ENCODE results near the gene DCUN1D1.

DCUN1D1 gene

DNA sequence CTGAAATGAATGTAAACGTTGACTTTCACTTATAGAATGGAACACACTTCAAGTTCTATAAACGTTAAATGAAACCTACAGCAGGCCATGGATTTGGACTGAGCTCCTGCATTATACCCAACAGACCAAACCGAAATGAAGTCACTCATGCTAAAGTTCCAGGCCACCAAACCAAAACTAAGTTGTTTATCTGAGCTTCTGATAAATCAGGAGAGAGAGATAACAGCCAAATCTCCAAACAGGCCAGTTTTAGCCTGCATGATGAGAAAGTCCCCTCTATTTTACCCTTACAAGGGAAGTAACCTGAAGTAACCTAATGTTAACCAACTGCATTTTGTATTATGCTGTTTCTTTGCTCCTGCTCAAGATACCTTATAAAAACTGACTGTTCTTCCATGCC is 44.5 kb downstream of the DCUN1D1 start:
- TF ChIP-seq CTCF (conservative IDR thresholded peaks at IDR 0.05) = no peak
- no peak for TF ChIP-seq ZFX (IDR thresholded peaks at IDR 0.05)
- no peak overlapping the region for H3K27ac ChIP-seq

- TF ChIP-seq ZFX (IDR thresholded peaks at IDR 0.05) (no peak), CTCF (conservative IDR thresholded peaks at IDR 0.05) (no peak)
- no peak overlapping the region for H3K27ac ChIP-seq
These were observed 54.4 kb downstream of the DCUN1D1 start for GRCh38 chr3:182925944-182926337.

- no peak for TF ChIP-seq ZFX (IDR thresholded peaks at IDR 0.05)
- H3K27ac ChIP-seq = no peak overlapping the region
These were observed 54.9 kb downstream of the DCUN1D1 start for GRCh38 chr3:182925330-182925943.

GRCh38 chr3:182921665-182922355 is 58.5 kb downstream of the DCUN1D1 start:
- no peak overlapping the region for H3K27ac ChIP-seq
- no peak for TF ChIP-seq CTCF (conservative IDR thresholded peaks at IDR 0.05)

- TF ChIP-seq CTCF (conservative IDR thresholded peaks at IDR 0.05) (no peak), ZFX (IDR thresholded peaks at IDR 0.05) (no peak)
- H3K27ac ChIP-seq = peak overlapping the region; percentile 35
These were observed 59.7 kb downstream of the DCUN1D1 start for GRCh38 chr3:182920515-182921084.

- H3K27ac ChIP-seq = no peak overlapping the region
- TF ChIP-seq CTCF (conservative IDR thresholded peaks at IDR 0.05) (no peak), ZFX (IDR thresholded peaks at IDR 0.05) (no peak)
These were observed 60.4 kb downstream of the DCUN1D1 start for GRCh38 chr3:182919866-182920357.

DNA sequence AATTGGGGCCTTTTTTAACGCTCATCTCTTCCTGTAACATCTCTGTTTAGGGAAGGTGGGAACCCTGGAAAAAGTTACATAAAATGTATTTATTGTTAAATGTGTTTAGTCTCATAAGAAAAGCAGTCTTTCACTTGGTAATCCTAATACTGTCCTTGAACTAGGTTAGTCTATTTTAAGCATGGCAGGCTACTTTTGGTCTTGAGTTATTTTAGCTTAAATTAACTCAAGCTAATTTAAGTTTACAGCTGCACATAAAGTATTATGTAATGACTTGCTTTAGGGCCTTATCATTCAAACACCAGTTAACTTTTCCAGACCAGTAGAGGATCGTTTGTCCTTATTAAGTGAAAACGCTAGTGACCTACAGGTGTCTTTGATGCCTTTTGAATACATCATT is 63.2 kb downstream of the DCUN1D1 start:
- TF ChIP-seq CTCF (conservative IDR thresholded peaks at IDR 0.05) (no peak), ZFX (IDR thresholded peaks at IDR 0.05) (no peak)
- no peak overlapping the region for H3K27ac ChIP-seq

All from C4-2B (cell line).